ENCODE measurements around the gene KIT. TPM values are rescaled to one million over a fixed set of nuclear protein-coding genes. Genes with fewer than 3 reads are reported as not detected.

KIT gene
- total and polyA plus RNA-seq, 2 of the 13 experiments (the other 11 are each of a cell fraction or from before 2014, with no cell fraction given): not detected

- BruUV-seq (replicated peaks): no TSS peak
- H3K4me1 ChIP-seq (ENCODE audit: insufficient read depth, low read length): no peaks in the 10 kb centered on the region
- ChIA-PET POLR2A (no interaction called here), CTCF (ENCODE audit: low intra/inter-chr PET ratio, low total read pairs) (no interaction called here)
- TF ChIP-seq ZNF605 (CRISPR knock-in tag; IDR thresholded peaks at IDR 0.05) (no peak), MAFK (conservative IDR thresholded peaks at IDR 0.05 in 1 of 2, IDR thresholded peaks at IDR 0.05 in 1 of 2; ENCODE audit: low read length in 2 of 2) (no peak), NR1H2 (CRISPR knock-in tag; IDR thresholded peaks at IDR 0.05; ENCODE audit: borderline replicate concordance, low read depth) (no peak), ZNF704 (CRISPR knock-in tag; IDR thresholded peaks at IDR 0.05; ENCODE audit: borderline replicate concordance) (no peak), PAWR (CRISPR knock-in tag; IDR thresholded peaks at IDR 0.05; ENCODE audit: borderline replicate concordance) (no peak), RFX3 (CRISPR knock-in tag; IDR thresholded peaks at IDR 0.05) (no peak), THYN1 (CRISPR knock-in tag; IDR thresholded peaks at IDR 0.05; ENCODE audit: borderline replicate concordance, low read depth) (no peak), CCAR2 (optimal IDR thresholded peaks at IDR 0.05; ENCODE audit: low read depth, low read length) (no peak), KAT7 (CRISPR knock-in tag; IDR thresholded peaks at IDR 0.05; ENCODE audit: borderline replicate concordance) (no peak), SMAD9 (CRISPR knock-in tag; IDR thresholded peaks at IDR 0.05) (no peak), SAP130 (CRISPR knock-in tag; IDR thresholded peaks at IDR 0.05; ENCODE audit: low read depth) (no peak), ZNF263 (CRISPR knock-in tag; IDR thresholded peaks at IDR 0.05) (no peak), SATB2 (CRISPR knock-in tag; IDR thresholded peaks at IDR 0.05) (no peak), ZSCAN25 (CRISPR knock-in tag; IDR thresholded peaks at IDR 0.05) (no peak), ZNF556 (CRISPR knock-in tag; IDR thresholded peaks at IDR 0.05; ENCODE audit: borderline replicate concordance) (no peak), ZNF652 (CRISPR knock-in tag; IDR thresholded peaks at IDR 0.05; ENCODE audit: borderline replicate concordance, low read depth) (no peak), AKNA (CRISPR knock-in tag; IDR thresholded peaks at IDR 0.05; ENCODE audit: borderline replicate concordance) (no peak), E2F5 (CRISPR knock-in tag; conservative IDR thresholded peaks at IDR 0.05) (no peak)
- intact Hi-C loops (cut with micrococcal nuclease; ENCODE audit: unreplicated experiment): no loop called here
- H3K9ac ChIP-seq (ENCODE audit: insufficient read depth, low read depth, low read length): no peak overlapping the region
- in situ Hi-C loops (cut with HindIII; ENCODE audit: extremely low pct_ligation_motif_present, low pct_unique_long_range_greater_than_20kb): no loop called here
- ATAC-seq (no peak), FAIRE-seq (no peak), DNase-seq (ENCODE audit: low spot score) (no peak)
- H3K79me2 ChIP-seq (ENCODE audit: insufficient read depth, low read length): no peaks in the 10 kb centered on the region
- no peaks in the 10 kb centered on the region; a peak in 1 of 5 replicates for H3K27me3 ChIP-seq (ENCODE audit: control insufficient read depth in 1 of 2, insufficient read depth in 2 of 2, low read length in 2 of 2)
- H2AFZ ChIP-seq (ENCODE audit: low read length): no peak overlapping the region
- H4K20me1 ChIP-seq (ENCODE audit: insufficient read depth, low read length): no peaks in the 10 kb centered on the region
- WGBS (ENCODE audit: low lambda C conversion rate): 44% methylated on average over 4 of the region's 4 CpGs
- H3K27ac ChIP-seq (ENCODE audit: extremely low read length, insufficient read depth, low read length): no peak overlapping the region
- no peak overlapping the region for H3K4me3 ChIP-seq (replicated peaks in 1 of 3; ENCODE audit: insufficient read depth in 1 of 3, low read depth in 2 of 3, low read length in 3 of 3)
- no peak overlapping the region for H3K4me2 ChIP-seq (ENCODE audit: low read depth, low read length)
- no peaks in the 10 kb centered on the region for H3K36me3 ChIP-seq (replicated peaks in 1 of 2; ENCODE audit: control insufficient read depth in 1 of 2, insufficient read depth in 2 of 2, low read length in 2 of 2)
- H3K9me3 ChIP-seq (ENCODE audit: low read length): no peaks in the 10 kb centered on the region
Measured at GRCh38 chr4:54637325-54637724, 20.4 kb upstream of the KIT start.

Measured in HepG2 (cell line).